Panc1 (cell line): Measurements from ENCODE around the gene METTL22.

Experiments used
- POLR2AphosphoS5 ChIP-seq: IDR thresholded peaks from 2 replicates; pipeline ENCODE4 v1.6.1; 2012; ENCODE audit warnings: mild to moderate bottlenecking, low read depth, low read length, moderate library complexity
- REST ChIP-seq, 2 experiments: IDR thresholded peaks; 2 replicates each; pipeline ENCODE4 v1.6.1; 2011 to 2012; ENCODE audit warnings: low read depth in 2 of 2, control low read depth in 1 of 2, low read length in 1 of 2, mild to moderate bottlenecking in 1 of 2, moderate library complexity in 1 of 2; ENCODE audit not compliant: insufficient read depth in 1 of 2
- SIN3A ChIP-seq: IDR thresholded peaks from 2 replicates; pipeline ENCODE4 v1.6.1; 2012; ENCODE audit warnings: low read depth, mild to moderate bottlenecking, low read length, moderate library complexity, borderline replicate concordance; ENCODE audit not compliant: insufficient read depth
- TCF7L2 ChIP-seq: IDR thresholded peaks from 2 replicates; pipeline ENCODE4 v1.6.1; 2011; ENCODE audit warnings: mild to moderate bottlenecking, low read depth, low read length, inconsistent platforms
- TF ChIP-seq, protein P1 (sequence below): fragments of 450-650 bp; IDR thresholded peaks from 2 replicates; pipeline ENCODE4 v1.5.1; 2017; ENCODE audit warnings: mild to moderate bottlenecking

DNA sequence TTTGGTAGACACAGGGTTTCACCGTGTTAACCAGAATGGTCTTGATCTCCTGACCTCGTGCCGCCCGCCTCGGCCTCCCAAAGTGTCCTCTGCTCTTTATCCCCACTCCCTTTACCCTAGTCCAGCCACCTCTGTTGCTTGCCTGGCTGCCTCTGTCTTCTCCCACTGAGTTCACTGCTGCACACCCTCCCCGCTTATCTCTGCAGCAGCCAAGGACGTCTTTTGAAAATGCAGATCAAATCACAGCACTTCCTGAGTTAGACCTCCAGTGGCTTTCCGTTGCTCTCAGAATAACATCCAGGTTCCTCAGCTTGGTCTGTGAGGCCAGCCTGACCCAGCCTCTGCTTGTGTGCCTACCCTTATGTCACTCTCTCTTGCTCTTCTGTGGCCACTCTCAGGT, 5.4 kb downstream of the METTL22 start:
- TF ChIP-seq POLR2AphosphoS5: no peak
- TF ChIP-seq, protein P1, sequence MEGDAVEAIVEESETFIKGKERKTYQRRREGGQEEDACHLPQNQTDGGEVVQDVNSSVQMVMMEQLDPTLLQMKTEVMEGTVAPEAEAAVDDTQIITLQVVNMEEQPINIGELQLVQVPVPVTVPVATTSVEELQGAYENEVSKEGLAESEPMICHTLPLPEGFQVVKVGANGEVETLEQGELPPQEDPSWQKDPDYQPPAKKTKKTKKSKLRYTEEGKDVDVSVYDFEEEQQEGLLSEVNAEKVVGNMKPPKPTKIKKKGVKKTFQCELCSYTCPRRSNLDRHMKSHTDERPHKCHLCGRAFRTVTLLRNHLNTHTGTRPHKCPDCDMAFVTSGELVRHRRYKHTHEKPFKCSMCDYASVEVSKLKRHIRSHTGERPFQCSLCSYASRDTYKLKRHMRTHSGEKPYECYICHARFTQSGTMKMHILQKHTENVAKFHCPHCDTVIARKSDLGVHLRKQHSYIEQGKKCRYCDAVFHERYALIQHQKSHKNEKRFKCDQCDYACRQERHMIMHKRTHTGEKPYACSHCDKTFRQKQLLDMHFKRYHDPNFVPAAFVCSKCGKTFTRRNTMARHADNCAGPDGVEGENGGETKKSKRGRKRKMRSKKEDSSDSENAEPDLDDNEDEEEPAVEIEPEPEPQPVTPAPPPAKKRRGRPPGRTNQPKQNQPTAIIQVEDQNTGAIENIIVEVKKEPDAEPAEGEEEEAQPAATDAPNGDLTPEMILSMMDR: no peak
- no peak for TF ChIP-seq REST (IDR thresholded peaks at IDR 0.05; ENCODE audit: insufficient read depth in 1 of 2, low read depth in 2 of 2, low read length in 1 of 2)
- TF ChIP-seq TCF7L2: no peak
- TF ChIP-seq SIN3A: no peak
